ENCODE measurements around the gene MCTP1.

The MCTP1 gene

GRCh38 chr5:95194856-95195255 is 90.0 kb downstream of the MCTP1 start:
- Histone ChIP-seq H3K4me3 (ENCODE audit: severe bottlenecking) (no peak overlapping the region), H3K27ac (ENCODE audit: poor library complexity, severe bottlenecking) (no peak overlapping the region), H3K36me3 (ENCODE audit: low read depth) (no peaks in the 10 kb centered on the region), H3K4me1 (ENCODE audit: insufficient read depth, poor library complexity, severe bottlenecking) (no peaks in the 10 kb centered on the region), H3K9me3 (ENCODE audit: severe bottlenecking) (no peaks in the 10 kb centered on the region), H3K27me3 (ENCODE audit: insufficient read depth, poor library complexity, severe bottlenecking) (no peaks in the 10 kb centered on the region)
- ATAC-seq (ENCODE audit: low read depth) (no peak), DNase-seq (ENCODE audit: low spot score) (no peak)
- no peak for TF ChIP-seq CTCF (IDR thresholded peaks at IDR 0.05; ENCODE audit: poor library complexity, severe bottlenecking)

- H3K36me3 ChIP-seq (ENCODE audit: low read depth), result no peaks in the 10 kb centered on the region
- H3K9me3 ChIP-seq (ENCODE audit: severe bottlenecking), result no peaks in the 10 kb centered on the region
- H3K4me3 ChIP-seq (ENCODE audit: severe bottlenecking), result no peak overlapping the region
- no peak overlapping the region for H3K27ac ChIP-seq (ENCODE audit: poor library complexity, severe bottlenecking)
- H3K27me3 ChIP-seq (ENCODE audit: insufficient read depth, poor library complexity, severe bottlenecking), result peaks cover 3% of the 10 kb centered on the region
- H3K4me1 ChIP-seq (ENCODE audit: insufficient read depth, poor library complexity, severe bottlenecking), result no peaks in the 10 kb centered on the region
- ATAC-seq (ENCODE audit: low read depth) (no peak), DNase-seq (ENCODE audit: low spot score) (no peak)
- TF ChIP-seq CTCF (IDR thresholded peaks at IDR 0.05; ENCODE audit: poor library complexity, severe bottlenecking), result no peak
Observed at GRCh38 chr5:95191330-95191729, 93.6 kb downstream of the MCTP1 start.

GRCh38 chr5:95184924-95185323 is 100.0 kb downstream of the MCTP1 start:
- TF ChIP-seq CTCF (IDR thresholded peaks at IDR 0.05; ENCODE audit: poor library complexity, severe bottlenecking), result no peak
- H3K36me3 ChIP-seq (ENCODE audit: low read depth), result no peaks in the 10 kb centered on the region
- no peaks in the 10 kb centered on the region for H3K4me1 ChIP-seq (ENCODE audit: insufficient read depth, poor library complexity, severe bottlenecking)
- DNase-seq (ENCODE audit: low spot score), result no peak
- no peak overlapping the region for H3K27ac ChIP-seq (ENCODE audit: poor library complexity, severe bottlenecking)
- no peak for ATAC-seq (ENCODE audit: low read depth)
- H3K4me3 ChIP-seq (ENCODE audit: severe bottlenecking), result no peak overlapping the region
- peaks cover 3% of the 10 kb centered on the region for H3K27me3 ChIP-seq (ENCODE audit: insufficient read depth, poor library complexity, severe bottlenecking)
- H3K9me3 ChIP-seq (ENCODE audit: severe bottlenecking), result no peaks in the 10 kb centered on the region

- DNase-seq (ENCODE audit: low spot score) (no peak), ATAC-seq (ENCODE audit: low read depth) (no peak)
- no peak overlapping the region for H3K4me3 ChIP-seq (ENCODE audit: severe bottlenecking)
- TF ChIP-seq CTCF (IDR thresholded peaks at IDR 0.05; ENCODE audit: poor library complexity, severe bottlenecking), result no peak
- no peaks in the 10 kb centered on the region for H3K27me3 ChIP-seq (ENCODE audit: insufficient read depth, poor library complexity, severe bottlenecking)
- H3K4me1 ChIP-seq (ENCODE audit: insufficient read depth, poor library complexity, severe bottlenecking), result no peaks in the 10 kb centered on the region
- H3K36me3 ChIP-seq (ENCODE audit: low read depth), result no peaks in the 10 kb centered on the region
- no peak overlapping the region for H3K27ac ChIP-seq (ENCODE audit: poor library complexity, severe bottlenecking)
- no peaks in the 10 kb centered on the region for H3K9me3 ChIP-seq (ENCODE audit: severe bottlenecking)
Observed at GRCh38 chr5:95181644-95182043, 103.2 kb downstream of the MCTP1 start.

GRCh38 chr5:95178046-95178651 is 106.7 kb downstream of the MCTP1 start:
- TF ChIP-seq CTCF (IDR thresholded peaks at IDR 0.05; ENCODE audit: poor library complexity, severe bottlenecking), result no peak
- ATAC-seq (ENCODE audit: low read depth) (peak; percentile 25; the same call in 2 of the 3 replicates), DNase-seq (ENCODE audit: low spot score) (no peak)
- no peak overlapping the region for H3K4me3 ChIP-seq (ENCODE audit: severe bottlenecking)
- no peaks in the 10 kb centered on the region for H3K4me1 ChIP-seq (ENCODE audit: insufficient read depth, poor library complexity, severe bottlenecking)
- H3K9me3 ChIP-seq (ENCODE audit: severe bottlenecking), result no peaks in the 10 kb centered on the region
- no peaks in the 10 kb centered on the region for H3K36me3 ChIP-seq (ENCODE audit: low read depth)
- H3K27me3 ChIP-seq (ENCODE audit: insufficient read depth, poor library complexity, severe bottlenecking), result peaks cover 3% of the 10 kb centered on the region
- no peak overlapping the region for H3K27ac ChIP-seq (ENCODE audit: poor library complexity, severe bottlenecking)

Measured in RWPE2 (cell line).